Brain microvascular endothelial cell (primary cell): ENCODE results near the gene CYP39A1.

Experiments
- DNase-seq: peaks from one replicate; pipeline ENCODE4 v3.0.0-alpha.2; 2020
- H3K27ac ChIP-seq: fragments of 250-450 bp; sonication (Bioruptor Pico); 2 replicates; pipeline ENCODE4 v1.5.1; 2020; ENCODE audit warnings: mild to moderate bottlenecking, moderate library complexity
- H3K27me3 ChIP-seq: fragments of 250-450 bp; sonication (Bioruptor Pico); replicated peaks from 2 replicates; pipeline ENCODE4 v1.5.1; 2020; ENCODE audit warnings: mild to moderate bottlenecking
- H3K36me3 ChIP-seq: fragments of 250-450 bp; sonication (Bioruptor Pico); replicated peaks from 2 replicates; pipeline ENCODE4 v1.5.1; 2020; ENCODE audit warnings: mild to moderate bottlenecking
- H3K4me3 ChIP-seq: 2 replicates; pipeline ENCODE4 v1.5.1; 2011; ENCODE audit warnings: low read depth, mild to moderate bottlenecking, control low read depth, low read length, moderate library complexity
- in situ Hi-C: cut with HindIII; loops from 2 replicates; pipeline ENCODE4 v1.10.0; 2017; ENCODE audit warnings: low sequenced_read_pairs, low pct_ligation_motif_present
- TF ChIP-seq, protein P1 (sequence below): IDR thresholded peaks from 2 replicates; pipeline ENCODE4 v1.5.1; 2011; ENCODE audit warnings: low read depth, mild to moderate bottlenecking, moderate library complexity, low read length, control low read depth, inconsistent platforms; ENCODE audit errors: missing control alignments

Gene CYP39A1

DNA sequence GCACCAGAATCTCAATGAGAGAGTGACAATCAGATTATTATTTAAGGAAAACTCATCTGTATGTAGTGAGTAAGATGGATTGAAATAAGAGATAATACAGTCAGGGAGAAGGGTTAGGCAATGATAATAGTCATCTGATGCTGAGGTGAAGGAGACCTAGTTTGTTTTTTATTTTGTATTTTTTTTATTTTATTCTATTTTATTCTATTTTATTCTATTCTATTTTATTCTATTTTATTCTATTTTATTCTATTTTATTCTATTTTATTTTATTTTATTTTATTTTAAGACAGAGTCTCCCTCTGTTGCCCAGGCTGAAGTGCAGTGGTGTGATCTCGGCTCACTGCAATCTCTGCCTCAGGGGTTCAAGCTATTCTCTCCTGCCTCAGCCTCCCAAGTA is 88.7 kb downstream of the CYP39A1 start:
- TF ChIP-seq, protein P1, sequence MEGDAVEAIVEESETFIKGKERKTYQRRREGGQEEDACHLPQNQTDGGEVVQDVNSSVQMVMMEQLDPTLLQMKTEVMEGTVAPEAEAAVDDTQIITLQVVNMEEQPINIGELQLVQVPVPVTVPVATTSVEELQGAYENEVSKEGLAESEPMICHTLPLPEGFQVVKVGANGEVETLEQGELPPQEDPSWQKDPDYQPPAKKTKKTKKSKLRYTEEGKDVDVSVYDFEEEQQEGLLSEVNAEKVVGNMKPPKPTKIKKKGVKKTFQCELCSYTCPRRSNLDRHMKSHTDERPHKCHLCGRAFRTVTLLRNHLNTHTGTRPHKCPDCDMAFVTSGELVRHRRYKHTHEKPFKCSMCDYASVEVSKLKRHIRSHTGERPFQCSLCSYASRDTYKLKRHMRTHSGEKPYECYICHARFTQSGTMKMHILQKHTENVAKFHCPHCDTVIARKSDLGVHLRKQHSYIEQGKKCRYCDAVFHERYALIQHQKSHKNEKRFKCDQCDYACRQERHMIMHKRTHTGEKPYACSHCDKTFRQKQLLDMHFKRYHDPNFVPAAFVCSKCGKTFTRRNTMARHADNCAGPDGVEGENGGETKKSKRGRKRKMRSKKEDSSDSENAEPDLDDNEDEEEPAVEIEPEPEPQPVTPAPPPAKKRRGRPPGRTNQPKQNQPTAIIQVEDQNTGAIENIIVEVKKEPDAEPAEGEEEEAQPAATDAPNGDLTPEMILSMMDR: no peak
- Histone ChIP-seq H3K27me3 (no peaks in the 10 kb centered on the region), H3K27ac (no peak overlapping the region), H3K4me3 (no peak overlapping the region), H3K36me3 (no peaks in the 10 kb centered on the region)
- DNase-seq: no peak
- in situ Hi-C loops: no loop called here

GRCh38 chr6:46556053-46556452 is 96.6 kb downstream of the CYP39A1 start:
- Histone ChIP-seq H3K27me3 (no peaks in the 10 kb centered on the region), H3K4me3 (no peak overlapping the region), H3K27ac (no peak overlapping the region), H3K36me3 (no peaks in the 10 kb centered on the region)
- DNase-seq: no peak
- in situ Hi-C loops: no loop called here
- TF ChIP-seq, protein P1: no peak

GRCh38 chr6:46555129-46555528 is 97.5 kb downstream of the CYP39A1 start:
- Histone ChIP-seq H3K27me3 (no peaks in the 10 kb centered on the region), H3K4me3 (no peak overlapping the region), H3K36me3 (no peaks in the 10 kb centered on the region), H3K27ac (no peak overlapping the region)
- no peak for DNase-seq
- TF ChIP-seq, protein P1: no peak
- in situ Hi-C loops: no loop called here

GRCh38 chr6:46549155-46549554 is 103.5 kb downstream of the CYP39A1 start:
- no peak for DNase-seq
- no peak overlapping the region for H3K27ac ChIP-seq
- in situ Hi-C loops: no loop called here
- H3K27me3 ChIP-seq: no peaks in the 10 kb centered on the region
- H3K4me3 ChIP-seq: no peak overlapping the region
- no peaks in the 10 kb centered on the region for H3K36me3 ChIP-seq
- TF ChIP-seq, protein P1: no peak

DNA sequence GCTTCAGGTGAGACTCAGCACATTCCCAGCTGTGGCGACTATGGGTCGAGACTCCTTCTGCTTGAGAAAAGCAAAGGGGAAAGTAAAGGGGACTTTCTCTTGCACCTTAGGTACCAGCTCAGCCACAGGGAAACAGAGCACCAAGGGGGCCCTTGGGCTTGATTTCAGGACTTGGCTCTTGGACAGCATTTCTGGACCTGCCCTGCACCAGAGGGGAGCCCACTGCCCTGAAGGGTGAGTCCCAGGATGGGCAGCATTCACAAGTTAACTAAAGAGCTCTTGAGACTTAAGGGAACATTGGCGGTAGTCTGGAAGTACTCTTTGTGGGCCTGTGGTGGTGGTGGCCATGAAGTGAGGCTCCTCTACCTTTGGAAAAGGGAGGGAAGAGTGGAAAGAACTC is 111.1 kb downstream of the CYP39A1 start:
- in situ Hi-C loops: no loop called here

DNA sequence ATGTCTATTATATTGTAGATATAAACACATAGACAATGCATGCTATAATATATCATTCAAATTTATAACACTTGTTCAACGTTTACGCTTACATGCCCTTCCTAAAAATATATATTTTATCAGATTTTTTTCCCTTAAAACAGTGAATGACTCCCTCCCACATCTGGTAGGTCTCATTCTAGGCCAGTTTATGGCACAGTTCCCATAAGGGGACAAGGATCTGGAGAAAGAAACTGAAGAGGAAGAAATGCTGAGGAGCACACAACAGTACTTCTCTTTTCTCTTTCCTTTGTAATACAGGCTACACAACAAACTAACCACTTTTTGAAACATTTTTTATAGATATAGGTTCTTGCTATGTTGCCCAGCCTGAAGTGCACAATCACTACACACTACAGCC is 112.8 kb downstream of the CYP39A1 start:
- TF ChIP-seq, protein P1: no peak
- no peak for DNase-seq
- H3K27ac ChIP-seq: no peak overlapping the region
- H3K36me3 ChIP-seq: no peaks in the 10 kb centered on the region
- H3K27me3 ChIP-seq: no peaks in the 10 kb centered on the region
- no peak overlapping the region for H3K4me3 ChIP-seq
- in situ Hi-C loops: no loop called here

More for the DNA sequence above, 111.1 kb downstream of the CYP39A1 start:
- Histone ChIP-seq H3K27me3 (no peaks in the 10 kb centered on the region), H3K27ac (no peak overlapping the region), H3K4me3 (no peak overlapping the region), H3K36me3 (no peaks in the 10 kb centered on the region)
- DNase-seq: no peak
- TF ChIP-seq, protein P1: no peak
